DMS79 (cell line): ENCODE data around the gene ATP5PB.

Experiments used
- DNase-seq: peaks from one replicate; lab custom pipeline; 2025; lab: John Stamatoyannopoulos, UW

Gene ATP5PB

DNA sequence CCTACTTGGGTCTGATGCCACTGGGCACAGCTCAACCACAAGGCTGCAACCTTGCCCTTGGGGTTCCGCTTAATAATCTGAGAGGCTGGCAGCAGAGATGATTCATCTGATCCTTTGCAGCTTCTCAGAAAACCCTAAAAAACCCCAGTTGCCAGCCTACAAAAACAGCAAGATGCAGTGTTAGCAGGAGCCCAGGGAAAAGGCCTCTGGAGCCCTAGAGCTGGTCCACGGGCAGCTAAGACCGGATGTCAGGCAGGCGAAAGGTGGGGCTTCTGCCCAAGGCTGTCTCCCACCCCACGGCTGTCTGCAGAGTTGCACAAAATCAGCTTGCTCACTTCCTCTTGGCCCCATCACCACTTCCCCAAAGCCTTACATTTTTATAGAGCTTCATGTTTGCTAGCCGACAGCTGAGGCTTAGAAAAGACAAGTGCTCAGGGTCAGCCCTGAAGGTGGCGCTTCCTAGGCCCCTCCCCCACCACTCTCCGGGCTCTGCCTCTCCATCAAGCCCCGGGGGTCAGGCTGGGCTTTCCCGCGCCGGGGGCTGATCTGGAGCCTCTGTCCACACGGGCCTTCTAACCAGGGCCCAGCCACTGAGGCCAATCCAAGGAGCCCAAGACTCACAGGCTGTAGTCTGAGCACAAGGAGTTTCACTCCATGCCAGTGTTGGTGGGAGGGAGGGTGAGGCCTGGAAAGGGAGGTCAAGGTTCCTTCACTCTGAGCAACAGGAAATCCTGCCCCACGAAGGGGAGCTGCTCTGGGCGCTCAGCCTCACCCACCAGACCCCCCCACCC is 58.3 kb downstream of the ATP5PB start:
- DNase-seq: no peak

DNA sequence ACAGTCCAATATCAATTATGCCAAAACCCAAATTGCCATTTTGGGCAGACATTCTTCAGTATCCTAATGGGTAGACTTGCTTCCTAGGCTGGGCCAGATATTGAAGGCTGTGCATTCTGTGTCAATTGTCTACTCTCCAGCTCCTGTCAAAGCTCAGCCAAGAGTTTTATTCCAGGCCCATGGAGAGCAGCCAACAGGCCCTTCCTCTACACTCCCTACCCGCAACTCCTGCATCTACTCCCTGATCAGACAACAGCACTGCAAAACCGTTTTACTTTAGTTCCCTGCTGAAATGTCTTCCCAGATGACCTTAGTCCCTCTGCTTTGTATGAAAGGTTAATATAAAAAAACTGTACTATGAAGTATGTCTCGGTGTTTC is 60.7 kb downstream of the ATP5PB start:
- DNase-seq: no peak

DNA sequence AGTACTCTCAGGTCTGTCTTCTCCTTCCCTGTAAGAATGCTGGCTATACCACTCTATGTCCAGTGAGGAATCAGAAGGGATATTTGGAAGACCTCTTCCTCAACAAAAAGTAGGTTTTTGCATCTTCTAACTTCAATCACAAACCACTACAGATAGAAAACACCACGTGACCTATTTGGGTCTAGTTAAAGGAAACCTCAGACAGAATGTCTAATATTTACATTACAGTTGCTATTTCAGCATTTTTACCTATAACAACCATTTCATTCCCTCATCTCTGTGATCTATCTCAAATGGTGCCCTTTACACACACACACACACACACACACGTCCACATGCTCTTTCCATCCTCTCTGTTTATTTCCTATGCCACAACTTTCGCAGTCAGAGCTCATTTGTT is 62.1 kb downstream of the ATP5PB start:
- DNase-seq: no peak
